Measurements from ENCODE around the gene VMP1.
A peak's percentile ranks its signal among the peaks of the same experiment; 100 is the strongest.
"Not testable (repeated sequence)": the region's sequence is repeated elsewhere in the genome, so short reads cannot be mapped to it uniquely, and the experiment has no call there.

VMP1 gene

GRCh38 chr17:59786536-59787319, 79.3 kb downstream of the VMP1 start:
- peaks cover 6% of the 10 kb centered on the region for H3K79me2 ChIP-seq (ENCODE audit: insufficient read depth, low read length)
- DNase-seq = peak; percentile 83
- ATAC-seq (ENCODE audit: insufficient read depth, low read depth) = peak; percentile 96
- H3K9ac ChIP-seq (ENCODE audit: low read depth, low read length) = peak overlapping the region; percentile 62
- H3K9me3 ChIP-seq (ENCODE audit: insufficient read depth, low read length, severe bottlenecking) = no peaks in the 10 kb centered on the region
- H3K4me2 ChIP-seq (ENCODE audit: insufficient read depth, low read length) = peak overlapping the region; percentile 67
- H4K20me1 ChIP-seq (ENCODE audit: insufficient read depth, low read length) = no peaks in the 10 kb centered on the region
- peaks cover 61% of the 10 kb centered on the region for H3K4me1 ChIP-seq (ENCODE audit: insufficient read depth, low read length)
- TF ChIP-seq EZH2 (IDR thresholded peaks at IDR 0.05; ENCODE audit: borderline replicate concordance, low read depth, low read length, severe bottlenecking) = no peak
- TF ChIP-seq, protein P1, sequence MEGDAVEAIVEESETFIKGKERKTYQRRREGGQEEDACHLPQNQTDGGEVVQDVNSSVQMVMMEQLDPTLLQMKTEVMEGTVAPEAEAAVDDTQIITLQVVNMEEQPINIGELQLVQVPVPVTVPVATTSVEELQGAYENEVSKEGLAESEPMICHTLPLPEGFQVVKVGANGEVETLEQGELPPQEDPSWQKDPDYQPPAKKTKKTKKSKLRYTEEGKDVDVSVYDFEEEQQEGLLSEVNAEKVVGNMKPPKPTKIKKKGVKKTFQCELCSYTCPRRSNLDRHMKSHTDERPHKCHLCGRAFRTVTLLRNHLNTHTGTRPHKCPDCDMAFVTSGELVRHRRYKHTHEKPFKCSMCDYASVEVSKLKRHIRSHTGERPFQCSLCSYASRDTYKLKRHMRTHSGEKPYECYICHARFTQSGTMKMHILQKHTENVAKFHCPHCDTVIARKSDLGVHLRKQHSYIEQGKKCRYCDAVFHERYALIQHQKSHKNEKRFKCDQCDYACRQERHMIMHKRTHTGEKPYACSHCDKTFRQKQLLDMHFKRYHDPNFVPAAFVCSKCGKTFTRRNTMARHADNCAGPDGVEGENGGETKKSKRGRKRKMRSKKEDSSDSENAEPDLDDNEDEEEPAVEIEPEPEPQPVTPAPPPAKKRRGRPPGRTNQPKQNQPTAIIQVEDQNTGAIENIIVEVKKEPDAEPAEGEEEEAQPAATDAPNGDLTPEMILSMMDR (IDR thresholded peaks at IDR 0.05; ENCODE audit: borderline replicate concordance, extremely low read depth, low read length, poor library complexity, severe bottlenecking) = peak; percentile 56
- no peaks in the 10 kb centered on the region for H3K27me3 ChIP-seq (ENCODE audit: insufficient read depth, low read length, poor library complexity)
- H3K36me3 ChIP-seq (ENCODE audit: insufficient read depth, low read length) = no peaks in the 10 kb centered on the region
- peak overlapping the region; percentile 1 to 43 for H3K4me3 ChIP-seq (ENCODE audit: low read depth in 1 of 2, low read length in 2 of 2)
- H3K27ac ChIP-seq (ENCODE audit: low read length) = peak overlapping the region; percentile 90
- H2AFZ ChIP-seq (ENCODE audit: low read depth, low read length) = peak overlapping the region; percentile 53

DNA sequence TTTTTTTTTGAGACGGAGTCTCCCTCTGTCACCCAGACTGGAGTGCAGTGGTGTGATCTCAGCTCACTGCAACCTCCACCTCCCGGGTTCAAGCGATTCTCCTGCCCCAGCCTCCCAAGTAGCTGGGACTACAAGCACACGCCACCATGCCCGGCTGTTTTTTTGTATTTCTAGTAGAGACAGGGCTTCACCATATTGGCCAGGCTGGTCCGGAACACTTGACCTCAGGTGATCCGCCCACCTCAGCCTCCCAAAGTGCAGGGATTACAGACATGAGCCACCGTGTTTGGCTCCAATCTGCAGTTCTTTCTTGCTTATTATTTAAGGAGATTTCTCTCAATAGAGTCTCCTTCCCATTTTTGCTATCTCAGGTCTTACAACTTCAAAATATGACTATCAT, 82.4 kb downstream of the VMP1 start:
- not testable (repeated sequence) for H3K79me2 ChIP-seq (ENCODE audit: insufficient read depth, low read length)
- H3K4me1 ChIP-seq (ENCODE audit: insufficient read depth, low read length) = peaks cover 36% of the 10 kb centered on the region

GRCh38 chr17:59790418-59790817, 83.0 kb downstream of the VMP1 start:
- H3K27ac ChIP-seq (ENCODE audit: low read length); H3K9ac ChIP-seq (ENCODE audit: low read depth, low read length): not testable (repeated sequence)

More for the DNA sequence above, 82.4 kb downstream of the VMP1 start:
- H4K20me1 ChIP-seq (ENCODE audit: insufficient read depth, low read length); H3K4me2 ChIP-seq (ENCODE audit: insufficient read depth, low read length); H3K27ac ChIP-seq (ENCODE audit: low read length); H3K9me3 ChIP-seq (ENCODE audit: insufficient read depth, low read length, severe bottlenecking); H3K9ac ChIP-seq (ENCODE audit: low read depth, low read length); H3K4me3 ChIP-seq (ENCODE audit: low read depth in 1 of 2, low read length in 2 of 2); ATAC-seq (ENCODE audit: insufficient read depth, low read depth); DNase-seq; H3K27me3 ChIP-seq (ENCODE audit: insufficient read depth, low read length, poor library complexity); H3K36me3 ChIP-seq (ENCODE audit: insufficient read depth, low read length); H2AFZ ChIP-seq (ENCODE audit: low read depth, low read length): not testable (repeated sequence)

DNA sequence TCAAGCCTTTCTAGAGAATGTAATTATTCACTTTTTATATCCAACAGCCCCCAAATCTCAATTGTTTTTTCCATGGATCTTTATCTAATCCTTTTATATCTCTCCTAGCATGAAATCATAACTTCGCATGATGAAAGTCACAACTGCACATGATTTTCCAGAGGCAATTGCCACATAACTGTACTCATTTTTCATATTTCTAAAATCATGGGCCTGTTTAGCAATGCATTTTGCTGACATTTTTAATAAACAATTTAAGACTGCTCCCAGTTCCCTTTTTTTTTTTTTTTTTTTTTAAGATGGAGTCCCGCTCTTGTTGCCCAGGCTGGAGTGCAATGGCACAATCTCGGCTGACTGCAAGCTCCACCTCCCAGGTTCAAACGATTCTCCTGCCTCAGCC, 83.5 kb downstream of the VMP1 start:
- peaks cover 26% of the 10 kb centered on the region for H3K4me1 ChIP-seq (ENCODE audit: insufficient read depth, low read length)
- H3K27ac ChIP-seq (ENCODE audit: low read length) = no peak overlapping the region
- peaks cover 6% of the 10 kb centered on the region for H3K79me2 ChIP-seq (ENCODE audit: insufficient read depth, low read length)

More at GRCh38 chr17:59790418-59790817, 83.0 kb downstream of the VMP1 start:
- DNase-seq; H3K4me2 ChIP-seq (ENCODE audit: insufficient read depth, low read length); H2AFZ ChIP-seq (ENCODE audit: low read depth, low read length); H3K27me3 ChIP-seq (ENCODE audit: insufficient read depth, low read length, poor library complexity); H3K9me3 ChIP-seq (ENCODE audit: insufficient read depth, low read length, severe bottlenecking); H4K20me1 ChIP-seq (ENCODE audit: insufficient read depth, low read length); ATAC-seq (ENCODE audit: insufficient read depth, low read depth); H3K36me3 ChIP-seq (ENCODE audit: insufficient read depth, low read length); H3K4me3 ChIP-seq (ENCODE audit: low read depth in 1 of 2, low read length in 2 of 2); H3K79me2 ChIP-seq (ENCODE audit: insufficient read depth, low read length): not testable (repeated sequence)
- peaks cover 31% of the 10 kb centered on the region for H3K4me1 ChIP-seq (ENCODE audit: insufficient read depth, low read length)

More for the DNA sequence above, 83.5 kb downstream of the VMP1 start:
- Histone ChIP-seq H3K36me3 (ENCODE audit: insufficient read depth, low read length) (peaks cover 8% of the 10 kb centered on the region), H3K4me2 (ENCODE audit: insufficient read depth, low read length) (no peak overlapping the region), H3K9ac (ENCODE audit: low read depth, low read length) (no peak overlapping the region), H4K20me1 (ENCODE audit: insufficient read depth, low read length) (no peaks in the 10 kb centered on the region), H3K4me3 (ENCODE audit: low read depth in 1 of 2, low read length in 2 of 2) (no peak overlapping the region), H2AFZ (ENCODE audit: low read depth, low read length) (no peak overlapping the region), H3K27me3 (ENCODE audit: insufficient read depth, low read length, poor library complexity) (no peaks in the 10 kb centered on the region), H3K9me3 (ENCODE audit: insufficient read depth, low read length, severe bottlenecking) (no peaks in the 10 kb centered on the region)
- TF ChIP-seq EZH2 (IDR thresholded peaks at IDR 0.05; ENCODE audit: borderline replicate concordance, low read depth, low read length, severe bottlenecking) = no peak
- TF ChIP-seq, protein P1 (IDR thresholded peaks at IDR 0.05; ENCODE audit: borderline replicate concordance, extremely low read depth, low read length, poor library complexity, severe bottlenecking) = no peak
- ATAC-seq (ENCODE audit: insufficient read depth, low read depth) = no peak
- DNase-seq = no peak
